Hypothalamus (tissue), 51 donors: Measurements from ENCODE around the gene SPAG16.
"Not testable (repeated sequence)": the region's sequence is repeated elsewhere in the genome, so short reads cannot be mapped to it uniquely, and the experiment has no call there.

ENCODE experiments used
- DNase-seq, 51 donors: peaks; one replicate each; lab custom pipeline; 2025; lab: John Stamatoyannopoulos, UW

SPAG16 gene

GRCh38 chr2:214057986-214058385 lies 773.7 kb downstream of the SPAG16 start:
- no peak for DNase-seq

GRCh38 chr2:214062279-214062678 lies 778.0 kb downstream of the SPAG16 start:
- DNase-seq = not testable (repeated sequence)

- DNase-seq = no peak
Measured at GRCh38 chr2:214064471-214064870, 780.2 kb downstream of the SPAG16 start.

DNA sequence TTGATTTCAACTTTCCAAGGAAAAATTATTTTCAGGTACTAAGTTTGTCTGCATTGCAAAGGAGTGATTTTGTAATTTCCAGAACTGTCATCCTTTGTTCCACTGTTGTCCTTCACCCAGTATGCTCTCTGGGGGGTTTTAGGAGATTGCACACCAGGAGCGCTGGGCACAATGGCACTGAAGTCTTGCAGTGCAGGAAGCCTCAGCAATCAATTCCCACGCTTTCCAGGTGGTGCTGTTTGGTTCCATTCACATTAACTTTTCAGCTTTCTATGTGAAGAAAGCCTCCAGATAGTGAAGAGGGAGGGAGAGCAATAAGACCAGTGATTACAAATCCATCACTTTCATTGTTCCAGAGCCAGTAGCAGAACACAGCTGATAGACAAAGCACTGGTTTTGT lies 782.6 kb downstream of the SPAG16 start:
- no peak for DNase-seq

- peak in 8 of 51 donors; percentile 1 to 51 (median 2) for DNase-seq
Measured at GRCh38 chr2:214069254-214069653, 785.0 kb downstream of the SPAG16 start.

- DNase-seq = no peak
Measured at GRCh38 chr2:214075456-214075855, 791.2 kb downstream of the SPAG16 start.

GRCh38 chr2:214076527-214076926 lies 792.3 kb downstream of the SPAG16 start:
- no peak for DNase-seq

DNA sequence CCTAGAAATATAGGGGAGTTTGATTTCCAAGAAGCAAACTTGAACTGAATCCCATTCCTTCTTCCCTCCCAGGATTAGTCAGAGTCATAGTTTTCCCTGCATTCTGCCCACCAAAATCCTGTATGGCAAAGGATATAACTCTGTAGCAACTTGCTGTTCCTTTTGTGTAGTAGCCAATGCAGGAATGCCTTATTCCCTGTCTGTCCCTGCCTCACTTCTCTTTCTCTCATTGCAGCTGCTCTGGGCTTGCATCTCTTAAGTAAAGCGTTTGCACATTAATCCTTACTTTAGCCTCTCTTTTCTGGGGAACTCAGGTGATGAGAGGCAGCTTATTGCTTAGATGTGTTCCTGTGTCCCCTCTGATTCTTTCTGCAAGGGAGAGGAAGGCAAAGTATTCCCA lies 793.5 kb downstream of the SPAG16 start:
- no peak for DNase-seq

- DNase-seq = no peak
Measured at GRCh38 chr2:214079032-214079431, 794.8 kb downstream of the SPAG16 start.

- no peak for DNase-seq
Measured at GRCh38 chr2:214088536-214088935, 804.3 kb downstream of the SPAG16 start.

DNA sequence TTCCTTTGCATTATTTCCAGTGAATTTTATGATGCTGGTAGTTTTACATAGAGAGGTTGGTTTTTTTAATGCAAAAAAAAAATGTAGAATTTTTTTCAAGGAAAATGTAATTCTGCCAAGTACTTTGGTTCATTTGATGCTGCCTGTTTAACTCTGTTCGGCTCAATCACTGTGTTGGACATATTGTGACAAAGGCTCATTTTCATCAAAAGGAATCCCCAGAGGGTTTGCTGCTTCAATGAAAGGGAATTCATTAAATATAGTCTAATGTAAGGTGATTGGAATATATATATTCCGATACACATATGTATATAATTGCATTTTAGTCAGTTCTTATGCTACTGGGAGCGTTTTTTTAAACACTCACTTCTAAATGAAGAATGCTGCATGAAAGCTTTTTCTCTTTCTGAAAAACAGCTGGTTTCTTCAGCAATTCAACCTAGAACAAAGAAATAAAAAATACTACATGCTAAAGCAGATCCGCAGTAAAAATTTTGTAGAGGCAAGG lies 812.0 kb downstream of the SPAG16 start:
- DNase-seq = no peak

DNA sequence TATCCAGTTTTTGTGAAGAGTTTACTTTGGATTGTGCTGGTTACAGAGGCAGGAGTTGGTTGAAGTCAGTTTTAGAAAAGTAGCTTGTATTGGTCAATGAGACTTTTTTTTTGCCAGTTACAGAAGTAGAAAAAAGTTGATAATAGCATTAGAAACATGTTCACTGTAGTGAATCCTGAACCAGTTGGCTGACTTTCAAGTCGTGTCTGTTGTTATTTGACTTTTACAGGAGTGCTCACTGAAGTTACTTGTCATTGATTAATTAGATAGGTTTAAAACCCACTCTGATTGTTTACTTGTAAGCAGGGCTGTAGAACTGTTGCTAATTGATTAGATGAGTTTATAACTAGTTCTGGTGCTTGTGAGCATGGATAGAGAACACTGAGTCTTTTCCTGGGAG lies 814.5 kb downstream of the SPAG16 start:
- DNase-seq = no peak

DNA sequence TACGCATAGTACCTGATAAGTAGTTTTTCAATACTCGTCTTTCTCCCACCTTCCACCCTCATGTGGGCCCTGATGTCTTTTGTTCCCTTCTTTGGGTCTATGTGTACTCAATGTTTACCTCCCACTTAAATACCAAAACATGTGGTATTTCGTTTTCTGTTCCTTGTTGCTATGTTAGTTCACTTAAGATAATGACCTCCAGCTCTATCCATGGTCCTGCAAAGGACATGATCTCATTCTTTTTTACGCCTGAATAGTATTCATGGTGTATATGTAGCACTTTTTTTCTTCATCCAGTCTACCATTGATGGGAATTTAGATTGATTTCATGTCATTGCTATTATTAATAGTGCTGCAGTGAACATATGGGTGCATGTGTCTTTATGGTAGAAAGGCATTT lies 816.2 kb downstream of the SPAG16 start:
- DNase-seq = no peak

GRCh38 chr2:214103276-214104001 lies 819.2 kb downstream of the SPAG16 start:
- DNase-seq = no peak

GRCh38 chr2:214104219-214104618 lies 820.0 kb downstream of the SPAG16 start:
- no peak for DNase-seq

DNA sequence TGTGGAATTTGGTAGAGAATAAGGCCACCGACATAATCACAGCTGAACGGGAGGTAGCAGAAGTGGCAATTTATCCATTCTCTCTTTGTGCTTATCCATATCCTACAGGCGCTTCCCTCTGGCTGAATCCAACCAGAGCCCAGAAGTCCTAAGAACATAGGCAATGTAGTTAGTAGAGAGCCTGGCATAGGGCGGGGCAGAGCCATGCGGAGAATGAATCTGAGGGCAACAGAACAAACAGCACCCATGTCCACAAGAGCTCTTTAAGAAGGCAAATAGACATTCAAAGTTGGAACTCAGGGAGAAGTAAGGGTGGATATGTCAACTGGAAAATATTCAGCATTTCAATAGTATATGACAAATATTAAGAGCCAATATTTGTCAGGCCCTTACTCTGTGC lies 820.7 kb downstream of the SPAG16 start:
- no peak for DNase-seq

DNA sequence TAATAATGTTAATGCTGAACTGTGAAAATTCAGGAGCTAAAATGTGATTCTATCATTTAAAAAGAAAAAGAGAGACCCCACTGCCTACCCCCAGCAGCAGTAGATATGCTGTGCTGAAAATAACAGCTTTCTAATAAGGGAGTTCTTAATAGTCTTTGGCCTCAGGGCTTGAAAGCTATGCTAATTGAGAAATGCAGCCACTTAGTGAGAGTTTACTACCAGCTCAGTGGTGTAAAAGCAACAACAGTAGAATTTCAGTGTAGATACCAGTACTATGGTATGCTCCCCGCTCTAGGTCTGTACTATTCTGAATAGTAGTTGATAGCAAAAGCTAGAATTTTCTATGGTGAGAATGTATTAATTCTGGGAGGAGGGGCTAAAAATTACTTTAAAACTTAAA lies 823.5 kb downstream of the SPAG16 start:
- DNase-seq = no peak

DNA sequence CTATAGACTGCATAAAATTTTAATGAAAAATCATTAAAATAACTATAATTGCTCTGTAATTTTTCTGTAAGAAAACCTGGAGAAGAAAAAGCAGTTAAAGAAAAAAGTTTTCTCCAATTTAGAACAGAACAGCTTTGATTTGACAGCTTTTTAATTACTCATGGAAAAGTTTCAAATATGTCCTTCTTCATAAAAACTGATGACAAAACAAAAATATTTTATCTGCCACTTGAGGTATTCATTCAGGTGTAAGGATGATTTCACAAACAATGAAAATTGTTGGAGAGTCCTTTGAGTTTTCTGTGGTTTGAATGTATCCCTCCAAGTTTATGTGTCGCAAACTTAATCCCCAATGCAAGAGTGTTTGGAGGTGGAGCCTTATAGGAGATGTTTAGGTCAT lies 824.3 kb downstream of the SPAG16 start:
- no peak for DNase-seq

DNA sequence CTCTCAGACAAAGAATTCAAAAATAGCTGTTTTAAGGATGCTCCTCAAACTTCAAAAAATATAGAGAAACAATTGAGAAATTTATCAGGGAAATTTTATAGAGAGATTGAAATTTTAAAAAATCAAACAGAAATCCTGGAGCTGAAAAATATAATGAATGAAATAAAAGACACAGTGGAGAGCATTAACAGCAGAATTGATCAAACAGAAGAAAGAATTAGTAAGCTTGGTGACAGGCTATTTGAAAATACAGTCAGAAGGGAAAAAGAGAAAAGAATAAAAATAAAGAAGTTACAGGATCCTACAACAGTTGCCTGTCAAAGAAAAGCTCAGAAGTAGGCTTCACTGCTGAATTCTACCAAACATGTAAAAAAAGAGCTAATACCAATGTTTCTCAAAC lies 832.8 kb downstream of the SPAG16 start:
- no peak for DNase-seq

DNA sequence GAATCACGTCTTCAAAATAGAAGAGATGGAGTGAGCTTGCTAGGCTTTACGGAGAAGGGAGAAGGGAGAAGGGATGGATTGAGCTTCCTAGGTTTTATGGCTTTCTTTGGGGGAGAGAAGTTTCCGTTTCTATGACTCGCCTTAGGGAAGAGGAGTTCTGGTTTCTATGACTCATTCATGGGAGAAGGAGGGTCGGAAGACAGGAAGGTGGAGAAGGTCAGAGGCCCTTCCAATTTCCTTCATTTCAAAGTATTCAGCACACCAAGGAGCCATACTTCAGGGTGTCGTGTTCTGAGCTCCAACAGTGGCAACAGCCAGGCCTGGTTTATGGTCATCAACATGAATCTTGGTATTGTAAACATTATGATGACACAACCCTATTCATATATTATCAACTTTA lies 841.9 kb downstream of the SPAG16 start:
- DNase-seq = no peak

DNA sequence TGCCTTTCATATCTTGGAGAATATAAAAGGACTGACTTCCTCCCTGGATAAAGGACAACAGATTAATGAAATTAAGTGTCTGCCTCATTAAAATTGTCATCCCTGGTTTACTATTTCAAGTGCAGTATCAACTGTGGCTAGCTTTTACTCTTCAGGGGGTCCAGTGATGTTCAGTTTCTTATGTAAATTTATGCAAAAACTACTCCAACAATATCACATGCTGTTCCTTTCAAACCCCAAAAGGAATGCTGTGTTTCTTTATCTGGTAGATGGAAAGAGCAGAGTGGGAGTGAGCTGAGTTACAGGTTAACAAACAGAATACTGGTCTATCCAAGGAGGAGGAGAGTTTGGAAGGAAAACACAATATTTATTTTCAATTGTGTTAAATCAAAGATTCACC lies 842.9 kb downstream of the SPAG16 start:
- DNase-seq = no peak

DNA sequence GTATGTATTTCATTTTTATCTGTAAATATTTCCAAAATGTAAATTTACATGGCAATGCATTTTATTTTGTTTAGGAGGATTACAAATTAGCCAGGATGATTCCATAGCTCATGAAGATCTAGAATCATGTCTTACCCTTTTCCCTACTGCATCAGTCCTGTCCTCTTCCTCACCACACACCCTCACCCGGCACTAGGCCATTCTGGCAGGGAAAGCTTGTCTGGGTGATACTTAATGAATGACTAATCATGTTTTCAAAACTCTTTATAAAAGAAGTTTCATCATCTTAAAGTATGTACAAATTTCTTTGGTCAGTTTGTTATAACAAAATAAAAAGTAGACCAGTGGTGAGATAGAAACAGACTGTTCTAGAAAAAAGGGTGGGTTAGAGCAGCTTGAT lies 843.3 kb downstream of the SPAG16 start:
- peak in 1 of 51 donors; percentile 2 for DNase-seq

GRCh38 chr2:214128040-214128439 lies 843.8 kb downstream of the SPAG16 start:
- DNase-seq = no peak
